Measurements from ENCODE around the gene UST.

Gene UST

DNA sequence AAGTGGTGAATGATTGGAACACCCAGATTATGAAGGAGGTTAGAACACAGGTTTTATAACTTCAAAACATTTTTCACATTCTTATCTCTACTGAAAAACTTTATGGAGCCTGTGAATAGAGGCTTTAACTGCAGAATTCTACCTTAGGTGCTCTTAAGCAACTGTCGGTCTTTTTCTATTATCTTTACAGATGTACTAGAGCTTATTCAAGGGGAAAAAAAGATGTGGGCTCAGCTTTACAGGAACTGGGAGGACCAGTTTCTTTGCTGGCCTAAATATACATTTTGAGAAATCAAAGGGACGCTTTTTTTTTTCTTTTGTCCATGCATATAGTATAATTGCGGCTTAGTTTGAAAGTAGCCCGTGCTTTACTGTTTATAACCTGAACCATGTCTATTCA is 58.9 kb downstream of the UST start:
- DNase-seq = no peak

DNA sequence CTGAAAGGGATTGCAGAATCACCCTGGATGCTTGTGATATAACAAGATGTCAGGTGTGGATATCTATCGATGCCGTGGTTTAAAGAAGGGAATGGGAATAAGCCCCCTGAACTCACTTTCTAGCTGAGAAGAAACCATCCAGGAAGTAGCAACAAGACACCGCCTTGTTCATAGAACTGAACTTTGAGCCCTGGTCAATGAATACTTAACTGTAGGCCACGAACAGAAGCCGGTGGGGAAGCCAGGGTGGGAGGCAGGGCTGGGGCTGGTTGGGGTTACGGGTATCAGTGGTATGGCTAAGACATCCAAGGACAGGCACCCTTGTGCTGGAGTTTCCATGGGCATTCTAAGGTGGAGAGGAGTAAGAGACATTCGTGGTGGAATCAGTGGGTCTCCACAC is 61.0 kb downstream of the UST start:
- DNase-seq = no peak

DNA sequence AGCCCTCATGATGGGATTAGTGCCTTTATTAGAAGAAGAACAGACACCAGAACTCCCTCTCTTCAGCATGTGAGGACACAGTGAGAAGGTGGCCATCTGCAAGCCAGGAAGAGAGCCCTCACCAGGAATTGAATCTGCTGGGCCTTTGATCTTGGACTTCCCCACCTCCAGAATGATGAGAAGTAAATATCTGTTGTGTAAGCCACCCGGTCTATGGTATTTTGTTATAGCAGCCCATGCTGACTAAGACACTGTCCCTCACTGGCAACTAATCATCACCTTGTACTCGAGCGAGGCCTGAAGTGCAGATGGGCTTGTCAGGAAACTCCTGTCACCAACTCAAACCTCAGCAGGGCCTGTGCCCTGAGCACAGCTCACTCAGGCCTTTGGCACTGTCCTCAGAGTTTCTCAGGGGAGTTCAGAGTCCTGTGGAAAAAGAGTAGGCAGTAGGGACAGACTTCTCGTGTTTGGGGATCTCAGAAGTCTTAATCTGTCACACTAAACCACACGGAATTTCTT is 62.0 kb downstream of the UST start:
- no peak for DNase-seq

DNA sequence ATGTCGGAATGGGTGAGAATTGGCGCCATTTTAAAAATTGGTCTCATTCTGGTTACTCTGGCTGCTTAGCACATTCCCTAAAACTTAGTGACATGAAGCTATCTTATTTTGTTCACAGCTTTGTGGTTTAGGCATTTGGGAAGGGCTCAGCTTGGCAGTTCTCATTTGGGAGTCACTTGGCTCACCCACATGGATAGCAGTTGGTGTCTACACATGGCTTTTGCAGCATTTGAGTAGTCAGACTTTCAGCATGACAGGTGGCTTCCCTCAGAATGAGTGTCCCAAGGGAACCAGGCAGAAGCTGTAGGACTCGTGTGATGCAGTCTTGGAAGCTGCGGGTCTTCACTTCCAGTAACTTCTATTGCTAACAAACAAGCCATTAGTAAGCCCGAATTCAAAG is 64.6 kb downstream of the UST start:
- no peak for DNase-seq

DNA sequence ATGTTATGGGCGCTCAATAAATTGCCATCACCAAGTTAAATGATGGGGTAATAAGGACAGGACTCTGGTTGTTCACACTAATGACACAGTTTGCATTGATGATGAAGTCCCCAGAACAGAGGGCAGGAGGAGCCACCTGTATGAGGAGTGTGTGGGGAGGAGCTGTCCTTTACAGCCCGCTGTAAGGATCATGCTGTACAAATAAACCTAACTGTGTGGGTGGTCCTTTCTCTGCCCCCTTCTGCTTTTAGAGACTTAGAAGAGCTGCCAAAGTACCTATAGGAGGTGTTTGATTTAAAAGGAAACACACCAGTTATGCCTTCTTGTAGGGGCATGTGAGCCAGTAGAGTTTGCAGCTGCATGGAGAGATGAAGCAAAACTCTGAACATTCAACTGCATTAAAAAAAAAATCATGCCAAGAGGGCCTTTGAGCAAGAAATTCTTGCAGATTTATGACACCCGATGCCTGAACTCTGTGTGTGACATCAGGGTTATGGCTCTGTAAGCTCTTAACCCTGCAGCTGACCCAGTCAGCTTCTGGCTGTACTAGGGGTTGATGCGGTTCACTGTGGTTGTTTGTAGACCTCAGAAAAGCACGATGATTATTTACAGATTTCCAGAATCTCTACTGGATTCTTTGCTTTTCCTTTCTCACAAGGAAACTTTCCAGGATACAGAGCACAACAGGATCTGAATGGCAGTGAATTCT is 67.4 kb downstream of the UST start:
- no peak for DNase-seq

DNA sequence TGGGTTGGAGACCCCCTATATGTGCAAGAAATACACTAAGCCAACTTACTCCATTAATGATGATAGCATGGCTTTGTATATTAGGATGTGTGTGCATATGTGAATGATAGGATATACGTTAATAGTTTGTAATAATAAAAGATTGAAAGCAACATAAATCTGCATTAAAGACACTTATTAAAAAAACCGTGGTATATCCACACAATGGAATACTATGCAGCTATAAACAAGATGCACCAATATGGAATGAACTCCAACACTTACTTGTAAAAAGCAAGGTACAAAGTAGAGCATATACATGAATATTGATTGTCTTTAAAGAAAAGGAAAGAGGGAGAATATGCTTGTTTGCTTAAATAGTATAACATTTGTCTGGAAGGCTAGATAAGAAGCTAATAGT is 68.0 kb downstream of the UST start:
- no peak for DNase-seq

DNA sequence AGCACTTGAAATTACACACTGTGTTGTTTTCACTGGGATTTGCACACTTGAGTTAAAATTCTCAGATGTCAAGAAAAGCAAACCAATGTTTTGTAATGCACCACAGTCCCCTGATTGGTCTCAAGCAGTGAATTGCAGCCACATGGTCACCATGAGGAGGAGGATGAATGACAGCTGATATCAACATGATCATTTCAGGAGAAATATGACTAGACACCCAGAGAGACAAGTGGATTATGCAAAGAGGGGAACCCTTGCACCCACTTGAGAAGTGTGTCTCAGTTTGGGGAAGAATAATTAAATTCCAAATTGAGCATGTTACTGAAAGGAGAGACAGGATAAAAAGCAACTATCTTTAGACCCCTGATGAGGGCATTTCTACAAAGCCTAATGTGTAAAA is 69.3 kb downstream of the UST start:
- DNase-seq = no peak

DNA sequence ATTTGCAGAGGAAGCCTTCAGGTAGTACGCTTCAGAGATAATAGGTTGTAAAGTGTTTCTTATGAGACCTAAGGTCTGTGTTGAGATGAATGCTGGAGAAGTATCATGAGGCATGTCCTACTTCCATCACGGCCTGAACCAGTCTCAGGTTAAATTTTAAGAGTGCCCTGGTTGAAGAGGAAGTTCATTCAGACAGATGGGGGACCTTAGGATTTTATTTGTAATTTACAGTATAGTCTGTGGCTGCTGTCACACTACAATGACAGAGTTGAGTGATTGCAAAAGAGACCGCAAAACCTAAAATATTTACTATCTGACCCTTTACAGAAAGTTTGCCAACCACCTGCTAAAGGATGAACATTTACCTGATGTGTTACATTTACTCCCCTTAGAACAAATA is 70.9 kb downstream of the UST start:
- DNase-seq = no peak

DNA sequence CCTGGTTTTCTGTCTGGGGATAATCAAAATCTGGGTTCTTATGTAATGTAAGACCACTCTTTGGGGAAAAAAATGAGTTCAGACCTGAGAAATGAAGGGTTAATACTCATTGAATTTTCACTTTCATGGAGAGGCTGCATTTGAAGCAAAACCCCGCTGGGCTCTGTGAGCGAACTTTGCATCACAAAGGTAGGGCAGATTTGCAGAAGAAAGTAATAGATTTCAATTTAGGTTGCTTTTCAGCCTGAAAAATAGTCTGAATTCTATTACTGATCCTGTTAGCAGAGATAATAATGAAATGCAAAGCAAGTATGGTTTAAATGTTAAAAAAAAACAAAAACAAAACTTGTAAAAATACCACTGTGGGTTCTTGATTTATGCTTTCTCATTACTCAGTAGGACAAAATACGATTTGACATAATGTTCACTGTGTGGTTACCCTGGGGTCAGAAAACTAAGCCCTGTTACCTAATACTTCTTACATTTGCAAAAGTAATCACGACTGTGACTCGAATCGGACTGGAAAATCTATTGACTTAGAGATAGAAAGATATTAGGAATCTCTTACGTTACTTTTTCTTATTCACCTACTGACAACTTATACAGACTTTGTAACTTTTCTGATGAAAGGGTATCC is 72.2 kb downstream of the UST start:
- no peak for DNase-seq

GRCh38 chr6:148819852-148820251 is 73.0 kb downstream of the UST start:
- DNase-seq = no peak

- no peak for DNase-seq
These were observed 76.0 kb downstream of the UST start for GRCh38 chr6:148822819-148823218.

GRCh38 chr6:148824291-148824690 is 77.5 kb downstream of the UST start:
- DNase-seq = no peak

GRCh38 chr6:148824960-148825359 is 78.1 kb downstream of the UST start:
- DNase-seq = no peak

GRCh38 chr6:148825492-148825891 is 78.7 kb downstream of the UST start:
- no peak for DNase-seq

DNA sequence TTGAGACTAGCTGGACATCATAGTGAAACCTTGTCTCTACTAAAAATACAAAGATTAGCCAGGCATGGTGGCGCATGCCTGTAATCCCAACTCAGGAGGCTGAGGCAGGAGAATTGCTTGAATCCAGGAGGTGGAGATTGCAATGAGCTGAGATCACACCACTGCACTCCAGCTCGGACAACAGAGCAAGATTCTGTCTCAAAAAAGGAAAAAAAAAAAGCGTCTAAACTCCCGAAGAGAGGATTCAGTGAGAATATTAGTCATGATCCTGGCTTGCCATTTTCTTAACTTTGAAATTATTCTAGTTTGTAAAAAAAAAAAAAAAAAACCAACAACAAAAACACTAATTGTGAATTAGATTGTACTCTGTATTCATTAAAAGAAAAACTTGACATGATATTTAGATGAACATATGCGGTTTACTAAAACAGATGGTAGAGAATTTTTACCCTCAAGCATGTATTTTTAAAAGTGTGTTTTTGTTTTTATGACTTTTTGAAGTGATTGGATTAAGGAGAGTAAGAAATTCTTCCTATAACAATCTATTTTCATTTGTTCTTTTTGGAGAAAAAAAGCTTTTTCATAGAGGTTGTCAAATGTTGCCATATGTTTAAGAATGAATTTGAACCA is 80.7 kb downstream of the UST start:
- no peak for DNase-seq

DNA sequence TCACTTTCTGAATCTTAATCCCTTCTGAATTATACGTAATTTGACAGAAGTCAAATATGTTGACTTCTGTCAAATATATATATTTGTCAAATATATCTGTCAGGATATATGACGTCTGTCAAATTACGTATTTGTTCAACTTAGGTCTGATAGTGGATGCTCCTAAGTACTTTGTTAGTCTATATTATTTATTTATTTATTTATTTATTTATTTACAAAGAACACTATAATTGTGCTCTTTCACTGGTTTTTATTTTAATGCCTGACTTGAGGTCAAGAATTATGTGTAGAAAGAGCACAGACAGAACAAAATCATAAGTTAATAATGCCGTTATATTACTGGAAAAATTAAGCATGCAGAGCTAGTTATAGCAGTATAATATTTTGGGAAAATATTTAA is 81.2 kb downstream of the UST start:
- no peak for DNase-seq

GRCh38 chr6:148829415-148830101 is 82.7 kb downstream of the UST start:
- peak in 1 of 5 experiments; percentile 19 for DNase-seq

- peak in 2 of 5 experiments; percentile 10 to 63 for DNase-seq
These were observed 83.8 kb downstream of the UST start for GRCh38 chr6:148830614-148831013.

GRCh38 chr6:148831064-148831463 is 84.2 kb downstream of the UST start:
- DNase-seq = peak in 2 of 5 experiments; percentile 28 to 87

DNA sequence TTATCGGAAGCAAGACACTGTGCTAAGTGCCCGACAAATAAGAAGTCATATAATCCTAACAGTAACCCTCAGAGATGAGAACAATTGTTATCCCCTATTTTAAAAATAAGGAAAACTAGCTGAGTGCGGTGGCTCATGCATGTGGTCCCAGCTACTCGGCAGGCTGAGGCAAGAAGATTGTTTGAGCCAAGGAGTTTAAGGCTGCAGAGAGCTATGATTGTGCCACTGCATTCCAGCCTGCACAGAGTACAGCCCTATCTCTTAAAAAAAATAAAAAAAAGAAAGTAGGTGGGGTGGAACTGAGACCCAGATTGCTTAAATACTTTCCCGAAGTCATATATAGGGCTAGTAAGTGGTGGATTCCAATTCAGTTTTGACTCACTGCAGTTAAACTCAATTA is 84.7 kb downstream of the UST start:
- DNase-seq = no peak

DNA sequence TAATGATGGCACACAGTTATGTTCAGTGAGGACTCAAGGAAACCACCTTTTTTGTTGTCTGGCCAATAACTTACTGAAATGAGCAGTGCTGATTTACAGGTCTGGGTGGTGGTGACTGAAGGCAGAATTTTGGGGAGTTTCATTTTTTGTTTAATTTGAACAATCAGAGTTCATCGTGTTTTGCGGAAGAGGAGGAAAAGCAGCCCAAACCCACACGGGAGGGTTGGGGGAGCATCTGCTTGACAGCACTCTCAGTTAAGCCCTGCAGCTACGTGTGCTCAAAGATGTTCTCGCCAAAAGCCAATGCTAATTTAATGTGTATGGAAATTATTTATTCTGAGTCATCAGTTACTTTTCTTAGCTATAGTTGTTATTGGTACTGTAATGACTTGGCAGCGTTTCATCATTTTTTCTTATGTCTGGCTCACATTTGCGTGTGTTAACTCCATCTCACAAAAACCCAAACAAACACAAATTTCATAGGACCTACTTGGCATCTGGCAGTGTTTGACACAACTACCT is 89.2 kb downstream of the UST start:
- peak in 2 of 5 experiments; percentile 33 to 83 for DNase-seq

- no peak for DNase-seq
These were observed 89.9 kb downstream of the UST start for GRCh38 chr6:148836751-148837150.

DNA sequence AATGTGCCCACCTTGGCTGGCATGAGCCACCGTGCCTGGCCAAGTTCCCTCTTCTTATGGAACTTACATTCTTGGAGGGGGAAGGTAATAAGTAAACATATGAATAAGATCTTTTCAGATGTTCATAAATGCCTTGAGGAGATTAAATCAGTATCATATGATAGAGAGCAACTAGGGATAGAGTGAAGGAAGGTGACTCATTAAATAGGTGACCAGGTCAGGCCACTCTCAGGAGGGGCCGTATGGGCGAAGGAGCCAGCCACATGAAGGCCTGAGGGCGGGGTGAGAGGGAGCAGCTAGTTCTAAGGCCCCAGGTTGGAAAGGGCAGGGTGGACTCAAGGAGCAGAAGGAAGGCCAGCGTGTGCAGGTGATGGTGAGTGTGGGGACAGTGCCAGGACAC is 91.1 kb downstream of the UST start:
- DNase-seq = no peak

Data from T-helper 2 cell (primary cell).